ENCODE data around the gene RAPGEF2. TPM values are rescaled to one million over a fixed set of nuclear protein-coding genes. Genes with fewer than 3 reads are reported as not detected.

RAPGEF2 gene
- total RNA-seq, 4 donors from 2014 or later, result 47.2 to 105 (median 50.2) TPM

GRCh38 chr4:159138436-159138835 lies 35.6 kb downstream of the RAPGEF2 start:
- ATAC-seq (ENCODE audit: low FRiP score) (no peak), DNase-seq (ENCODE audit: low spot score) (no peak)
- no peak for TF ChIP-seq CTCF (IDR thresholded peaks at IDR 0.05)

GRCh38 chr4:159141193-159141592 lies 38.3 kb downstream of the RAPGEF2 start:
- no peak for ATAC-seq (ENCODE audit: low FRiP score)
- no peak for TF ChIP-seq CTCF (IDR thresholded peaks at IDR 0.05)
- no peak for DNase-seq (ENCODE audit: low spot score)

- DNase-seq (ENCODE audit: low spot score) (no peak), ATAC-seq (ENCODE audit: low FRiP score) (no peak)
- TF ChIP-seq CTCF (IDR thresholded peaks at IDR 0.05), result no peak
These were observed 39.4 kb downstream of the RAPGEF2 start for GRCh38 chr4:159142241-159142640.

DNA sequence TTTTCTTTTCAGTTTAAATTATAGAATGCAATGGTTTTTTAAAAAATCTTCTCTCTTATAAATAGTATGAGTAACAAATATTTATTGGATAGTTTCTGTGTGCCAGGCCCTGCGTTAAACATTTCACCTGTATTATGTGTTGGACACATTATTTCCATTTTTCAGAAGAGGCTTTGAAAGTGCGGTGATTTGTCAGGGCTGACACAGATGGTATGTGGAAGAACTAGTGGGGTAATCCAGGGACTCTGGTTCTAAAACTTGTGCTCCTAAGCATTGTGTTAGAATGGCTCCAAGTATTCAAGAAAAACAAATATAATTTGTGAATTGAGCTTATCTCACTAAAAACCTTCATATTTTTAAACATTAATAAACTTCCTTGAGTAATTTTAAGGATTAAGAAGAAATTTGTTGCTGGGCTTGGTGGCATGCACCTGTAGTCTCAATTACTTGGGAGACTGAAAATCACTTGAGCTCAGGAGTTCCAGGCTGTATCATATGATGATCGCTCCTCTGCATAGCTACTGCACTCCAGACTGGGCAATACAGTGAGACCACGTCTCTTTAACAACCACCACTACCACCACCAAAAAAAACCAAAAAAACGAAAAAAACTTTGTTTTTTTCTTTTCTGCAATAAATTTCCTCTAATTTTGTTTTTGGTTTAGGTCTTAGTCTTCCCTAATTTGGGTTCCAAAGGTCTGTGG lies 40.0 kb downstream of the RAPGEF2 start:
- no peak for TF ChIP-seq CTCF (IDR thresholded peaks at IDR 0.05)
- DNase-seq (ENCODE audit: low spot score), result no peak
- no peak for ATAC-seq (ENCODE audit: low FRiP score)

GRCh38 chr4:159143687-159144086 lies 40.8 kb downstream of the RAPGEF2 start:
- TF ChIP-seq CTCF (IDR thresholded peaks at IDR 0.05), result no peak
- ATAC-seq (ENCODE audit: low FRiP score) (no peak), DNase-seq (ENCODE audit: low spot score) (no peak)

GRCh38 chr4:159144112-159144694 lies 41.3 kb downstream of the RAPGEF2 start:
- ATAC-seq (ENCODE audit: low FRiP score), result no peak
- no peak for TF ChIP-seq CTCF (IDR thresholded peaks at IDR 0.05)

More at GRCh38 chr4:159144112-159144694, 41.3 kb downstream of the RAPGEF2 start:
- DNase-seq (ENCODE audit: low spot score), result no peak
